Common myeloid progenitor, CD34-positive (primary cell): ENCODE data around the gene SP110.
A peak's percentile ranks its signal among the peaks of the same experiment; 100 is the strongest.

Experiments used
- CTCF ChIA-PET: fragments of 350-600 bp; sonication (Branson Sonifier 250); formaldehyde crosslinking; loops from one replicate; lab custom pipeline; 2021; ENCODE audit warnings: antibody characterized with exemption; lab: Charles Lee
- POLR2A ChIA-PET: fragments of 350-600 bp; sonication (Branson Sonifier 250); formaldehyde crosslinking; loops from one replicate; lab custom pipeline; 2021; ENCODE audit warnings: antibody characterized with exemption; lab: Charles Lee
- DNase-seq, 3 donors: peaks; one replicate each; pipeline versions ENCODE4 v3.0.0 to v3.0.0-alpha.2; 2013
- H3K27ac ChIP-seq, 2 experiments: 1 replicate in 1 of 2; 2 replicates in 1 of 2; pipeline ENCODE4 v1.7.0; 2013; ENCODE audit warnings: inconsistent platforms in 2 of 2, low read length in 2 of 2, mild to moderate bottlenecking in 2 of 2, low read depth in 1 of 2, moderate library complexity in 1 of 2; ENCODE audit not compliant: severe bottlenecking in 2 of 2, insufficient read depth in 1 of 2, poor library complexity in 1 of 2
- H3K27me3 ChIP-seq, 5 experiments: replicated peaks in 2 of 5; 1 replicate in 3 of 5; 2 replicates in 2 of 5; pipeline versions ENCODE4 v1.6.1 to v1.7.0; 2013; ENCODE audit warnings: low read length in 4 of 5, mild to moderate bottlenecking in 2 of 5, moderate library complexity in 2 of 5, inconsistent platforms in 1 of 5; ENCODE audit not compliant: insufficient read depth in 5 of 5, control insufficient read depth in 4 of 5
- H3K36me3 ChIP-seq, 4 experiments: 1 replicate in 2 of 4; 2 replicates in 2 of 4; pipeline versions ENCODE4 v1.6.1 to v1.7.0; 2013; ENCODE audit warnings: low read length in 3 of 4, control low read depth in 1 of 4, mild to moderate bottlenecking in 1 of 4; ENCODE audit not compliant: control insufficient read depth in 4 of 4, insufficient read depth in 4 of 4
- H3K4me1 ChIP-seq, 4 experiments: 1 replicate in 3 of 4; 2 replicates in 1 of 4; pipeline versions ENCODE4 v1.6.1 to v1.7.1; 2013; ENCODE audit warnings: low read length in 3 of 4, mild to moderate bottlenecking in 3 of 4, control low read depth in 1 of 4, inconsistent platforms in 1 of 4, moderate library complexity in 1 of 4; ENCODE audit not compliant: control insufficient read depth in 4 of 4, insufficient read depth in 4 of 4; ENCODE audit errors: control extremely low read depth in 1 of 4
- H3K4me3 ChIP-seq, 7 experiments: 1 replicate in 4 of 7; 2 replicates in 3 of 7; pipeline versions ENCODE4 v1.5.1 to v1.7.0; 2013; ENCODE audit warnings: mild to moderate bottlenecking in 7 of 7, low read length in 6 of 7, moderate library complexity in 6 of 7, inconsistent platforms in 2 of 7, low read depth in 2 of 7, control low read depth in 1 of 7; ENCODE audit not compliant: insufficient read depth in 4 of 7, control insufficient read depth in 1 of 7; ENCODE audit errors: extremely low read depth in 1 of 7
- H3K9me3 ChIP-seq, 5 experiments: 1 replicate in 4 of 5; 2 replicates in 1 of 5; pipeline versions ENCODE4 v1.6.1 to v1.7.1; 2013; ENCODE audit warnings: low read length in 4 of 5, mild to moderate bottlenecking in 2 of 5, inconsistent platforms in 1 of 5, low read depth in 1 of 5, moderate library complexity in 1 of 5; ENCODE audit not compliant: control insufficient read depth in 4 of 5, insufficient read depth in 2 of 5; ENCODE audit errors: control extremely low read depth in 1 of 5
- WGBS: methylation state at CpG from one replicate; pipeline ENCODE4 v1.1.5; 2013; ENCODE audit not compliant: insufficient coverage; 5-methylcytosine and 5-hydroxymethylcytosine counted together

The SP110 gene

DNA sequence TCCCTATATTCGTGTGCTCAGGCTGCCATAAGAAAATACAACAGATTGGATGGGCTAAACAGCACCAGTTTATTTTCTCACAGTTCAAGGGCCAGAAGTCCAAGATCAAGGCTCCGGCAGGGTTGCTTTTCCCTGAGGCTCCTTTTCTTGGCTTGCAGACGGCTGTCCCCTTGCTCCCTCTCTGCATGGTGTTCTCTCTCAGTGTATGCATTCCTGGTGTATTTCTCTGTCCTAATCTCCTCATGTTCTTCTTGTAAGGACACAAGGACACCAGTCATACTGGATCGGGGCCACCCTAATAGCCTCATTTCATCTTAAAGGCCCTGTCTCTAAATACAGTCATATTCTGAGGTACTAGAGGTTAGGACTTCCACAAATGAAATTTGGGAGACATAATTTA, 88.4 kb downstream of the SP110 start:
- no peaks in the 10 kb centered on the region for H3K27me3 ChIP-seq
- DNase-seq: no peak
- H3K36me3 ChIP-seq: no peaks in the 10 kb centered on the region
- no peak overlapping the region for H3K4me3 ChIP-seq
- peaks cover 20 to 37% (median 34%) of the 10 kb centered on the region in 4 experiments for H3K4me1 ChIP-seq
- WGBS: 60% methylated on average over 3 of the region's 4 CpGs
- H3K27ac ChIP-seq: no peak overlapping the region
- ChIA-PET POLR2A (no interaction called here), CTCF (interaction anchor here (1.4 kb wide), 2 partner anchors 24 to 27 kb away, joined by 3 to 5 read pairs; no protein-coding TSS in a partner anchor)
- H3K9me3 ChIP-seq: peaks cover 0 to 14% (median 11%) of the 10 kb centered on the region in 5 experiments

DNA sequence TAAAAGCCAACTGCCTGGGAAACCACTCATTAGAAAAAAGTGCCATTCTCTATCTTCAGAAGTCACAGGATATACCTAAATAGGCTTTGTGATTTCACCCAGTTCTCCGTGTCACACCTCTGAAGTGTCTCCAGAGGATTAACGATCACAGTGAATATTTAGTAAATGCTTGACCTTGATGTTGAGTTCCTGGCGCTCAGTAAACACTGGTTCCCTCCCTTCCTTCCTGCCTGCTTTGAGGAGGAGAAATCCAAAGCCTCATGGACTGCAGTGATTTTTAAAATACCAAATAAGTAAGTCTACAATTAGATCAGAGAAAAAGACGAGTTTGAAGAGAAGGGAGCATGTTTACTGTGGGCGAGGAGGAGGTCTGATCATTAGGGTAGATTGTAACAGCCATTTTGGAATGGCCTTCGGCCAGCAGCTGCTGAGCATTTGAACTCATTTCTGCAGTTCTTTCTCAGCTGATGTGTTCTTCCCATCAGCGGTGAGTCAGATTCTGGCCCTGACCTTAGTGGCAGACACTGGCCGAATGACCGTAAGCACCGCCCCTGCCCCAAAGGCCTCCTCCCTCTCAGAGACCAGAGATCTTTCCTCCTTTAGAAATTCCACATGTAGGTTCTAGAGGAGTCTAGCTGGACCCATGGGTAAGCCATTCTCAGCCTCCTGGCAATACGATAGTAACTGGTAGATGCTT, 89.0 kb downstream of the SP110 start:
- H3K9me3 ChIP-seq: peaks cover 0 to 14% (median 11%) of the 10 kb centered on the region in 5 experiments
- no peak overlapping the region for H3K27ac ChIP-seq
- no peak for DNase-seq
- POLR2A ChIA-PET: no interaction called here
- no peak overlapping the region for H3K4me3 ChIP-seq
- H3K36me3 ChIP-seq: no peaks in the 10 kb centered on the region
- CTCF ChIA-PET: interaction anchor here (1.4 kb wide), 2 partner anchors 25 to 27 kb away, joined by 3 to 5 read pairs; no protein-coding TSS in a partner anchor
- H3K27me3 ChIP-seq: no peaks in the 10 kb centered on the region
- WGBS: 93% methylated on average over 10 of the region's 11 CpGs
- peaks cover 25 to 37% (median 33%) of the 10 kb centered on the region in 4 experiments for H3K4me1 ChIP-seq

DNA sequence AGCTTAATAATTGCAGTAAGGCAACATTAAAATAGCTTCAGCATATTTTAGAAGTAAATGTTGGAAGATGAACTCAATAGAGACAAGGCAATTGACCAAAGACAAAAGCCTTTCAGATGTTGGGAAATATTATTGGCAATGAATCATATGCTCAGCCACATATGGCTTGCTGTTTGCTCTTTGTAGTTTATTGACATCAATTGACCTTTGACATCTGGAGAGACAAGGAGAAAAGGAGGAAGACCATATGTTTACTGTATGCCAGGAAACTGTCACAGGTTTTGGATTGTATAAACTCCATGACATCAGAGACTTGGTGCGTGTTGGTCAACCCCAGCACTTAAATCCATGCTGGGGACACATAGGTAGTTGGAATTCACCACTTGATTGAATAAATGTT, 90.4 kb downstream of the SP110 start:
- no peak overlapping the region for H3K27ac ChIP-seq
- H3K4me3 ChIP-seq: no peak overlapping the region
- H3K36me3 ChIP-seq: no peaks in the 10 kb centered on the region
- DNase-seq: no peak
- 100% methylated on average over 1 of the region's 1 CpG for WGBS
- peaks cover 23 to 38% (median 35%) of the 10 kb centered on the region in 4 experiments for H3K4me1 ChIP-seq
- H3K27me3 ChIP-seq: no peaks in the 10 kb centered on the region
- peaks cover 0 to 13% (median 11%) of the 10 kb centered on the region in 5 experiments for H3K9me3 ChIP-seq
- ChIA-PET POLR2A (no interaction called here), CTCF (interaction anchor here (1.8 kb wide), 1 partner anchor 61 kb away, joined by 6 read pairs; the partner anchor contains the start of gene SLC16A14)

- WGBS: no CpG with 5 or more reads among the region's 7 CpGs
- peaks cover 28 to 40% (median 38%) of the 10 kb centered on the region in 4 experiments for H3K4me1 ChIP-seq
These were observed 91.0 kb downstream of the SP110 start for GRCh38 chr2:230128623-230129342.

DNA sequence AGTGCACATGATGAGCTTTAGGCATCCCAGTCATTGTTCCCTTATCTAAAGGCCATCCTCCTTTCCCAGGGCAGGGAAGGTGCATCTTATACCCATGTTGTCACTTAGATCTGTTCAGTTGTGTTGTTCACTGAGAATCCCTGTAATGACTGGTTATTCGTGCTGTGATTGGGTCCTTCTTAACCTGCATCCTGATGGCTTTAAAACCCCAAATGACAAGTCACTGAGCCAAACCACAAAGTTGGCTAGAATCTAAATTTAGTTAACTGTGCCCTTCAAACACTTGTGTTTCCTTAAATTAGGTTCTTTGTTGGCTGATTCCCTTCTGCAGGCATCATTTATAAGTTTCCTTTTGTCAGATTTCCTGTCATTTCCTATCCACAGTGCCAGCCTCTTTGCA, 92.6 kb downstream of the SP110 start:
- WGBS: 0% methylated on average over 1 of the region's 1 CpG

More at GRCh38 chr2:230128623-230129342, 91.0 kb downstream of the SP110 start:
- Histone ChIP-seq H3K27me3 (no peaks in the 10 kb centered on the region), H3K36me3 (no peaks in the 10 kb centered on the region), H3K4me3 (no peak overlapping the region), H3K27ac (no peak overlapping the region), H3K9me3 (peaks cover 0 to 7% (median 6%) of the 10 kb centered on the region in 5 experiments)
- DNase-seq: no peak
- ChIA-PET POLR2A (no interaction called here), CTCF (interaction anchor here (0.8 to 1.8 kb wide), 2 partner anchors 36 to 61 kb away, joined by 5 to 6 read pairs; partner anchors contain the start of gene SLC16A14)

DNA sequence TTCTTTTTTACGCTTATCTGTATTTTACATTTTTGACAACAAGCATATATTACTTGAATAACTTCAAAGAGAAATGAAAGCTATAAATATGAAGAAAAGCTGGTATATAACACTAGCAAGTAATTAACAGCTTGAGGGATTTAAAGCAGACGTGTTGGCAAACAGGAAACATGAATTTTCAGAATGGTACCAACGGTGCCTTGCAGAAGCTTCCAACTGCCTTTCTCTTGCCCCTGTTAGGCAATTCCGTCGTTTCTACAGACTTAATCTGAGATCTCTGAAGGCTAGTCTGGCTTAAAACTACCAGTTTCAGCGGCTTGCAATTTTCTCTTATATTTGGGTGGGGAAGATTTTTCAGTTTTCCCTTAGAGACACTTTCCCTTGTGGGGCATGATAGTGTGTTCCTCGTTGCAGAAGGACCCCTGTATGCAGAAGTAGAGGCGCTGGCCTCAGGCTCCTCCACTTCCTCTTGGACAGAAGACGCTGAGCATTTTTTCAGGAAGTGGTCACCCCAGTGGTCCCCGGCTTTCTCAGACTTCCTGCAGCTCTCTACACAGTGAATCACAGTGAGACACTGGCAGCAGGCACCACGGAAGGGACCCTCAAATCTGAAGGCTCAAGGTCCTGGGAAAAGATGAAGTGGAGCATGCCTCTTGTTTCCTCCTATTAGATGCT, 94.9 kb downstream of the SP110 start:
- Histone ChIP-seq H3K9me3 (peaks cover 0 to 5% (median 3%) of the 10 kb centered on the region in 5 experiments), H3K27me3 (no peaks in the 10 kb centered on the region), H3K4me1 (peaks cover 28 to 40% (median 38%) of the 10 kb centered on the region in 4 experiments), H3K36me3 (no peaks in the 10 kb centered on the region), H3K4me3 (peak overlapping the region in 4 of 7 experiments; percentile 9 to 62 (median 28)), H3K27ac (no peak overlapping the region)
- ChIA-PET POLR2A (interaction anchor here (1.8 kb wide), 1 partner anchor 9 kb away, joined by 10 read pairs; no protein-coding TSS in a partner anchor), CTCF (interaction anchor here (1.0 to 3.4 kb wide), 5 partner anchors 10 to 71 kb away, joined by 3 to 16 read pairs (median 7); partner anchors contain the start of gene SLC16A14)
- WGBS: 0% methylated on average over 9 of the region's 11 CpGs
- DNase-seq: peak; percentile 67 to 93 (median 90)

More for the DNA sequence above, 92.6 kb downstream of the SP110 start:
- peak in 2 of 3 donors; percentile 73 to 88 for DNase-seq
- Histone ChIP-seq H3K9me3 (peaks cover 0 to 2% (median 0%) of the 10 kb centered on the region in 5 experiments), H3K27ac (no peak overlapping the region), H3K36me3 (no peaks in the 10 kb centered on the region), H3K27me3 (no peaks in the 10 kb centered on the region), H3K4me1 (peaks cover 28 to 40% (median 38%) of the 10 kb centered on the region in 4 experiments), H3K4me3 (peak overlapping the region in 1 of 7 experiments; percentile 23)
- POLR2A ChIA-PET: no interaction called here
- CTCF ChIA-PET: interaction anchor here (0.9 to 3.4 kb wide), 3 partner anchors 8 to 58 kb away, joined by 3 to 16 read pairs (median 12); partner anchors contain the start of gene SLC16A14
